Small intestine (tissue), 7 donors: ENCODE data around the gene AQP12B. TPM values are rescaled to one million over a fixed set of nuclear protein-coding genes. Genes with fewer than 3 reads are reported as not detected.

Experiments
- DNase-seq, 2 donors: peaks; one replicate each; pipeline versions ENCODE4 v3.0.0 to v3.0.0-alpha.2; 2013
- FAIRE-seq: peaks from 2 replicates; lab custom pipeline; 2012; peaks lifted over from hg19 to GRCh38; lab: Jason Lieb, UNC
- H3K27ac ChIP-seq, 3 donors: one replicate each; pipeline ENCODE4 v1.5.1; 2013; ENCODE audit warnings: low read length in 2 of 3, mild to moderate bottlenecking in 2 of 3, control low read depth in 1 of 3, inconsistent platforms in 1 of 3, low read depth in 1 of 3, moderate library complexity in 1 of 3
- H3K27me3 ChIP-seq, 3 donors: one replicate each; pipeline ENCODE4 v1.6.1; 2013; ENCODE audit warnings: low read length in 3 of 3, inconsistent platforms in 1 of 3; ENCODE audit not compliant: control insufficient read depth in 3 of 3, insufficient read depth in 3 of 3
- H3K36me3 ChIP-seq, 3 donors: one replicate each; pipeline ENCODE4 v1.6.1; 2013; ENCODE audit warnings: low read length in 3 of 3, inconsistent platforms in 1 of 3, low read depth in 1 of 3, mild to moderate bottlenecking in 1 of 3, moderate library complexity in 1 of 3; ENCODE audit not compliant: control insufficient read depth in 3 of 3, insufficient read depth in 2 of 3
- H3K4me1 ChIP-seq, 3 donors: one replicate each; pipeline ENCODE4 v1.6.1; 2013; ENCODE audit warnings: low read length in 2 of 3, inconsistent platforms in 1 of 3, low read depth in 1 of 3, mild to moderate bottlenecking in 1 of 3, moderate library complexity in 1 of 3; ENCODE audit not compliant: control insufficient read depth in 3 of 3, insufficient read depth in 2 of 3
- H3K4me3 ChIP-seq, 3 donors: one replicate each; pipeline ENCODE4 v1.5.1; 2013; ENCODE audit warnings: low read length in 3 of 3, control low read depth in 1 of 3, inconsistent platforms in 1 of 3, low read depth in 1 of 3, mild to moderate bottlenecking in 1 of 3, moderate library complexity in 1 of 3
- H3K9me3 ChIP-seq, 2 donors: one replicate each; pipeline ENCODE4 v1.6.1; 2013; ENCODE audit warnings: low read depth in 1 of 2, low read length in 1 of 2; ENCODE audit not compliant: control insufficient read depth in 2 of 2, insufficient read depth in 1 of 2
- WGBS, 3 donors: extraction: QIAGEN DNeasy Blood & Tissue Kit; methylation state at CpG; one replicate each; pipeline ENCODE4 v1.1.7; 2013; 5-methylcytosine and 5-hydroxymethylcytosine counted together
- polyA plus RNA-seq, 4 donors: library from polyadenylated mRNA; stranded (reverse) in 3 of 4; unstranded in 1 of 4; fragments of 200-250 nt in 3 of 4; fragments of 120-200 nt in 1 of 4; gene quantifications; one replicate each; pipeline versions ENCODE4 v1.2.1 to v1.2.3, GENCODE V29; 2013
- donor health status: healthy with polysubstance abuse.
- donor health status: control.
- donor health status: control.
- donor health status: Bipolar disorder and iron deficiency.
- donor health status: healthy.

The AQP12B gene
- polyA plus RNA-seq, 4 donors = 1.3 to 11.5 TPM; not detected in 2

DNA sequence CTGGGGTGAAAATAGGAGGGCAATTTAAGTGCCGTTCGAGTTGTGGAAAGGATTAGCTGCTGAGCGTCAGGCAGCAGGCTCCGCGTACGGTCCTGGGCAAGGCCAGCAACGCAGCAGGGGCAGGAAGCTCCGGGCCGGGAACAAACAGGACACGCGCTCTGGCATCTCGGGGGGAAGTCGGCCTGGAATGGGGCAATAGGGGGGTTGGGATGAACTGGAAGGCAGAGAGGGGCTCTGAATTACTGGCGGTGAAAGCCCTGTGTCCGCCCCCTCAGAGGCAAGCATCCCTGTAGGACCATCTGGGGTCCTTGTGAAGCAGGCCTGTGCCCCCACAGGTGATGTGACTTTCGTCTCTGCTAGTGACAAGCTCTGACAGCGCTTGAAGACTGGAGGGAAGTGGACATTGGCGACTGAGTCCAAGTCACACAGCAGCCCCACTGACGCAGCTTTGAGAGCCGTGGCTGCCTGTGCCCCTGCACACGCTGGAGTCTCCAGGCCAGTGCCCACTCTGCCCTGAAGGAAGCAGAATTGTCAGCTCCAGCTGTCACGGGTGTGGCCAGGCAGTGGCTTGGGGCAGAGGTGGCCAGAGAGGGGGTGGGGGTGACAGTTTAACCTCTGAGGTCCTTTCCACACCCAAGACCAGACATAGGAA lies 35.1 kb downstream of the AQP12B start:
- no peak overlapping the region for H3K27ac ChIP-seq
- H3K36me3 ChIP-seq = no peaks in the 10 kb centered on the region
- no peak for DNase-seq
- no peak overlapping the region for H3K4me3 ChIP-seq
- FAIRE-seq = no peak
- peaks cover 1 to 8% of the 10 kb centered on the region in 2 donors for H3K9me3 ChIP-seq
- no peaks in the 10 kb centered on the region for H3K4me1 ChIP-seq
- 59 to 73% (median 62%) methylated on average over 21 to 22 of the region's 22 CpGs for WGBS, 3 donors
- H3K27me3 ChIP-seq = peaks cover 0 to 29% (median 13%) of the 10 kb centered on the region in 3 donors

DNA sequence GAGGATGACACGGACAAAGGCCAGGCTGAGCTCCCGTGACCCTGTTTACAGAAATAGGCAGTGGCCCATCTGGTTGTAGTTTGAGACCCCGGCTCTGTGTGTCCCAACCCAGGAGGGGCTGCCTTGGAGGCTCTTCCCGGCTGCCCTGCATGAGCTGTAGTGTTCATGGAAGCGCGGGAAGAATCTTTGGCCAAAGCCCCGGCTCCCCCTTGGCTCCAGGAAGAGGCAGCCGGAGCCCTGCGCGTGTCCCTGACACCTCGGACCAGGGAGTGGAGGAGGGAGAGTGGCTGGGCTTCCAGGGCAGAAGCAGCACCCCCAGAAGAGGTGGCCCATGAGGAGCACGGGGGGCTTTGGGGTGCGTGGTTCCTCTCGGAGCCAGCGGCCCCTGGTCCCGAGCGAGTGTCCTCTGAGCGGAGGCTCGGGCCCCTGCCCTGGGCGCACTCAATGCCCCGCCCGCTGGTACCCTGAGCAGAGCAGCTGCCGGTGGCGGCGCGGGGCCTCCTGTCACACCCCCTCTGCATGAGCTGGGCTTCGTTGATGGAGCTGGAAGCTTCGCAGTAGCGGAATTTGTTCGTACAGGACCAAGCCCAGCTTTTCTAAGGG lies 35.7 kb downstream of the AQP12B start:
- Histone ChIP-seq H3K27ac (no peak overlapping the region), H3K27me3 (peaks cover 0 to 29% (median 13%) of the 10 kb centered on the region in 3 donors), H3K36me3 (no peaks in the 10 kb centered on the region), H3K4me1 (no peaks in the 10 kb centered on the region), H3K9me3 (peaks cover 1 to 8% of the 10 kb centered on the region in 2 donors), H3K4me3 (no peak overlapping the region)
- no peak for FAIRE-seq
- DNase-seq = no peak
- WGBS, 3 donors = 57 to 75% (median 72%) methylated on average over 27 to 30 of the region's 30 CpGs

DNA sequence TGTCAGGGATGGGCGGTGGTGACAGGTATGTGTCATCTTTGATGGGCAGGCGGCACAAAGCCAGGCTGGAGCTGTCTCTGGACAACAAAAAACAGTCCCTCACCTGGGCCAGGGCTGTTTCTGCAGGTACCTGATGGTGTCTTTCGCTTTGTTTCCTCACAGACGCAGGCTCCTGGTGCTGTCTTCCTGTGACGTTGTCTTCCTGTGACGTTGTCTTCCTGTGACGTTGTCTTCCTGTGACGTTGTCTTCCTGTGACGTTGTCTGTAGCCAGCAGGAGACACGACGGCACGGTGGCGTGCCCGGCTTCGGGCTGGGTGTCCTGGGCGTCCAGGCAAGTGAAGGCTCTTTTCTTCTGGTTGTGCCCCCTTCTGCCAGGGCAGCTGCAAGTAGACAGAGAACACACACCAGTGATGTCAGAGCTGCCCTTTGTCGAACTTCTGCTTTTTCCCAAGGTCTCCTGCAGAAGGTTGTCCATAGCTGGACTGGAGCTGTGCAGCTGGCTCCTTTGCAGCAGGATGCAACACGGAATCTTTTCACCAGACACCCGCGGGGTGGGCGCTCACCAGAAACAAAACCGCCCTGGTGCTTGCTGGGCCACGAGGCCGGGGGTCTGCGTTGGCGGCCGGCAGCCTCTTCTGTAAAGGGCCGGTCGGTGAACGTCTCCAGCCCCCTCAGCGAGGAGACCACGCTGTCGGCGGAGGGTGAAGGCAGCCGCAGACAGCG lies 36.3 kb downstream of the AQP12B start:
- H3K27ac ChIP-seq = no peak overlapping the region
- H3K36me3 ChIP-seq = no peaks in the 10 kb centered on the region
- no peak for FAIRE-seq
- no peaks in the 10 kb centered on the region for H3K4me1 ChIP-seq
- WGBS, 3 donors = 80 to 84% (median 82%) methylated on average over 36 of the region's 36 CpGs
- H3K4me3 ChIP-seq = no peak overlapping the region
- DNase-seq = no peak
- H3K9me3 ChIP-seq = peaks cover 1 to 4% of the 10 kb centered on the region in 2 donors
- peaks cover 0 to 29% (median 12%) of the 10 kb centered on the region in 3 donors for H3K27me3 ChIP-seq

DNA sequence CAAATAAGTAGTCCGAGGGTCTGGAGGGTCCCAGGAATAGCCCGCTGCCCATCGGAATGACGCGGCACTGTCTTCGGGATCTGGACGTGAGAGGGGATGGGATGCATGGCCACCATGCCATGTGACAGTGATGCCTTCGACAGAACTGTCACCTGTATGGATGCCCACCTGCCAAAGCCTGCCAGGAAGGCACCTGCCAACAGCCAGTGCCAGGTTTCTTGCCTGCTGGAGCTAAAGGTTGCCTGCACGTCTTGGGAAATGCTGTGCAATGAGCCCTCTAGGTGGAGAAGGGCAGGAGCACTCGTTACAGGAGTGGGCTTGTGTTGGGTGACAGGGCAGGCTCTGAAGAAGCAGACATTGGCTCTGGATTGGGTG lies 36.9 kb downstream of the AQP12B start:
- no peak for FAIRE-seq
- no peak overlapping the region for H3K27ac ChIP-seq
- no peak for DNase-seq

DNA sequence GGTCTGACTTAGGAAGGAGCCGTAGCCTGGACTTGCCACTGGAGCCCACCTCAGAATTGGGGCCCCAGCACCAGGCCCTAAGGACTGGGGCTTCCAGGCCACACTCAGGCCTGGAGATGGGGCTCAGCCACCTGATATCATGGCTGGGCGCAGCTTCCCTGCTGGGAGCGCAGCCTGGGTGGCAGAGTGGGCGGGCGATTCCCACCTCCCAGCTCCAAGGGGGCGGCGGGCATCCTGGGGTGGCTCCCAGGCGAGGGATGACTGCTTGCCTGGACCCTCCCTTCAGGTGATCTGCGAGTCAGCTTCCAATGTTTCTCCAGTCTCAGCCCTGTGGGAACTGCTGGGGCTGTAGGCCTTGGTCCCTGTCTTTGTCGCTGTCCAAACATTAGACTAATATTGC lies 37.3 kb downstream of the AQP12B start:
- H3K4me3 ChIP-seq = no peak overlapping the region
- peaks cover 0 to 29% (median 10%) of the 10 kb centered on the region in 3 donors for H3K27me3 ChIP-seq
- no peaks in the 10 kb centered on the region for H3K4me1 ChIP-seq
- peaks cover 0 to 1% of the 10 kb centered on the region in 2 donors for H3K9me3 ChIP-seq
- 87 to 93% (median 92%) methylated on average over 10 of the region's 10 CpGs for WGBS, 3 donors
- FAIRE-seq (no peak), DNase-seq (no peak)
- H3K27ac ChIP-seq = no peak overlapping the region
- H3K36me3 ChIP-seq = no peaks in the 10 kb centered on the region

More for the DNA sequence above, 36.9 kb downstream of the AQP12B start:
- WGBS, 3 donors = 76 to 91% (median 84%) methylated on average over 10 of the region's 10 CpGs
- Histone ChIP-seq H3K4me1 (no peaks in the 10 kb centered on the region), H3K27me3 (peaks cover 0 to 29% (median 10%) of the 10 kb centered on the region in 3 donors), H3K36me3 (no peaks in the 10 kb centered on the region), H3K4me3 (no peak overlapping the region), H3K9me3 (peaks cover 0 to 1% of the 10 kb centered on the region in 2 donors)

DNA sequence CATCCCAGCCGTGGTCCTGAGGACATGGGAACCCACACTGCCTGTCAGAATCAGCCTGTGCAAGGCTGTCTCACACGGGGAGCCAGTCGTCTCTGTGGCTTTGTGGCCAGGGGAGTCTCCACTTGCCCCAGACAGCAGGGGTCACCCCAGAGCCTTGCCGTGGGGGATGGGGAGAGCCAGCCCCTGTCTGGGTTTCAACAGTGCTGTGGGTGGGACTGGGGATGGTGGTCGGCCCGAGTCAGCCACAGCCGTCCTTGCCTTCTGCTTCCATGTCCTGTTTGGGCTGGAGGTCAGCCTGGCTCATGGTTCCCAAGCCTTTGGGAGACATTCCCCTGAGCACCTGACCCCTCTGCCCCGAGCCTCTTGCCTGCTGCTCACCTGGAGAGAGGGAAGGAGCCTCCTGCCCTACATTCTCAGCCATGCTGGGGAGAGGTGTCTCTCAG lies 37.8 kb downstream of the AQP12B start:
- WGBS, 3 donors = 51 to 55% (median 51%) methylated on average over 8 of the region's 8 CpGs
- no peak for DNase-seq

DNA sequence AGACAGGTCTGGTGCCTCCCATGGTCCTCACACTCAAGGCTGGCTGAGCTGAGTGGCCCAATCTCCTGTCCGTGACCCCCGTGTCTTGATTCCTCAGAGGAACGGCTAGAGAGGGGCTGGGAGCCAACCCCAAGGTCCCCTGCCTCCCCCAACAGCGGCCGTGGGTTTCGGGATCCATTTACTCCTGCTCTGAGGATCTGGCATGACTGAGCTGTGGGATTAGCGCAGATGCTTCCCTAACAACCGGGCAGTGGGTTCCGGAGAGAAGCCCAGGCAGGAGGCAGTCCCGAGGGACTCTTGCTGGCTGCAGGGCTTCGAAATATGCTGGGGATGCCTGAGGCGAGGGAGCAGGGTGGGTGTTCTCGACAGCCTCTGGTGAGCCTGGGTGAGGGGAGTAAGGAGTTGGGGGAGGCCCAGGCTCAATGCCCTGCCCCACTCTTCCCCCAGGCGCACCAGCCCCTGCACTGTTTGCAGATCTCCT lies 38.5 kb downstream of the AQP12B start:
- H3K4me1 ChIP-seq = no peaks in the 10 kb centered on the region
- H3K27me3 ChIP-seq = peaks cover 0 to 26% (median 10%) of the 10 kb centered on the region in 3 donors
- DNase-seq (no peak), FAIRE-seq (no peak)
- no peak overlapping the region for H3K27ac ChIP-seq
- peaks cover 0 to 1% of the 10 kb centered on the region in 2 donors for H3K9me3 ChIP-seq
- 65 to 78% (median 74%) methylated on average over 13 to 14 of the region's 14 CpGs for WGBS, 3 donors
- no peaks in the 10 kb centered on the region for H3K36me3 ChIP-seq
- no peak overlapping the region for H3K4me3 ChIP-seq

More for the DNA sequence above, 37.8 kb downstream of the AQP12B start:
- Histone ChIP-seq H3K4me3 (no peak overlapping the region), H3K9me3 (peaks cover 0 to 1% of the 10 kb centered on the region in 2 donors), H3K36me3 (no peaks in the 10 kb centered on the region), H3K27ac (no peak overlapping the region), H3K4me1 (no peaks in the 10 kb centered on the region), H3K27me3 (peaks cover 0 to 29% (median 10%) of the 10 kb centered on the region in 3 donors)
- no peak for FAIRE-seq

DNA sequence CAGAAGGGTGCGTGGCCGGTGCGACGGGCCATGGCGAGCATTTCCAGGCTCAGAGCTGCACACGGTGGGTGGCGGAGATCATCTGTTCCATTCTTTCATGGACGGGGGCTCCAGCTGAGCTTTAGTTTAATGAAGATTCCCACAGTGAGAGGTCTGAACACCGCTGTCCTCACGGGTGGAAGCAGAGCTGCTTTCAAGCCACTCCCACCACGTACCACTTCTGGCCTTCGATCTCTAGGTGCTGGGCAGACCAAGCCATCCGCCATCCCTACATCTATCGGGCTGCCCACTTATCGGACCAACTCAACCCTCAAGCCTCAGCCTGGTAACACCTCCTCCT lies 38.9 kb downstream of the AQP12B start:
- Histone ChIP-seq H3K27ac (no peak overlapping the region), H3K4me3 (no peak overlapping the region), H3K4me1 (no peaks in the 10 kb centered on the region), H3K36me3 (no peaks in the 10 kb centered on the region), H3K27me3 (peaks cover 0 to 22% (median 7%) of the 10 kb centered on the region in 3 donors), H3K9me3 (peaks cover 0 to 1% of the 10 kb centered on the region in 2 donors)
- DNase-seq = no peak
- WGBS, 3 donors = 81 to 83% (median 82%) methylated on average over 15 of the region's 15 CpGs
- no peak for FAIRE-seq
